Parathyroid adenoma (tissue), 2 donors: ENCODE data around the gene EHD1.

ENCODE experiments used
- H2AFZ ChIP-seq: fragments of 300-600 bp; sonication (generic); one replicate; pipeline ENCODE4 v1.7.0; 2017; ENCODE audit warnings: antibody characterized with exemption, mild to moderate bottlenecking
- H3K27ac ChIP-seq: fragments of 300-600 bp; sonication (generic); one replicate; pipeline ENCODE4 v1.7.0; 2017
- H3K27me3 ChIP-seq: fragments of 300-600 bp; sonication (generic); one replicate; pipeline ENCODE4 v1.7.0; 2017; ENCODE audit warnings: low read length; ENCODE audit not compliant: control insufficient read depth, insufficient read depth
- H3K36me3 ChIP-seq: fragments of 300-600 bp; sonication (generic); one replicate; pipeline ENCODE4 v1.7.0; 2017; ENCODE audit warnings: low read length; ENCODE audit not compliant: control insufficient read depth, insufficient read depth
- H3K4me1 ChIP-seq: fragments of 300-600 bp; sonication (generic); one replicate; pipeline ENCODE4 v1.7.0; 2017; ENCODE audit warnings: control low read depth
- H3K4me2 ChIP-seq: fragments of 300-600 bp; sonication (generic); one replicate; pipeline ENCODE4 v1.7.0; 2017; ENCODE audit warnings: low read length
- H3K4me3 ChIP-seq: fragments of 300-600 bp; sonication (generic); one replicate; pipeline ENCODE4 v1.7.0; 2017; ENCODE audit warnings: low read depth, low read length
- H3K79me2 ChIP-seq: fragments of 300-600 bp; sonication (generic); one replicate; pipeline ENCODE4 v1.7.0; 2017; ENCODE audit warnings: control low read depth
- H3K9ac ChIP-seq: fragments of 300-600 bp; sonication (generic); one replicate; pipeline ENCODE4 v1.7.0; 2017; ENCODE audit warnings: mild to moderate bottlenecking
- H3K9me3 ChIP-seq: fragments of 300-600 bp; sonication (generic); one replicate; pipeline ENCODE4 v1.7.0; 2017; ENCODE audit warnings: low read length; ENCODE audit not compliant: control insufficient read depth
- TF ChIP-seq, protein P1 (sequence below): fragments of 300-600 bp; sonication (generic); IDR thresholded peaks from one replicate; pipeline ENCODE4 v1.7.0; 2017; ENCODE audit warnings: antibody characterized with exemption, mild to moderate bottlenecking
- donor health status: primary hyperparathyroidism.

The EHD1 gene

DNA sequence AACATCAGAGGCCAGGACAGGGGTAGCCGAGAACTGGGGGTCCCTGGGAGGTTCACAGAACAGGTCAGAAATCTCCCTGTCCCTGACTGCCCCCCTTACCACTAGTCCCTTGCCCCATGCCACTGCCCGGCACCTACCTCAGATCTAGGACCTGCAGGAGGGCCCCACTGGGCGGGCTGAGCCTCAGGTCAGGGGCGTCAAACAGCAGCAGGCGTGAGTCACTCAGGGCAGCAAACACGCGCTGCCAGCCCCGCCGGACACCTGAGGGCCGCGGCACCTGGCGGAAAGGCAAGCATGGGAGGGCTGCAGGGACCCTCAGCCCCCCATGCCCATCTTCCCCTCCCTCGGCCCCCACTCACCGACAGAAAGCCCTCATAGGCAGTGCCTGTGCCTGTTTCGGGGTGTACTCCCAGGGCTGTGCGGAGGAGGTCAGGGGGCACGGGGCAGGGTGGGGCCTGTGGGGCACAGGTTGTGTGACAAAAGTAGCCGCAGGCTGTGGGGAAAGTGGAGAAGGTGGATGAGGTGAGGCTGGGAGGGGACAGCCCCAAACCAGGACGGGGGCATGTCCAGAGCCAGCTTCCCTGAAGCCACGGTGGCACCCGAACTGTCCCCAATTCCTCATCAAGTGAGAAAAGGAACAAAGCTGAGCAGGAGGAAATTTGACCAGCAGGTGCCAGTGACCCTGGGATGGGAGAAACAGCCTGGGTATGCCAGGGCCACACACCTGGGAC, 45.8 kb downstream of the EHD1 start:
- Histone ChIP-seq H2AFZ (no peak overlapping the region), H3K27me3 (no peaks in the 10 kb centered on the region), H3K9ac (no peak overlapping the region), H3K9me3 (no peaks in the 10 kb centered on the region), H3K4me3 (no peak overlapping the region), H3K27ac (no peak overlapping the region), H3K79me2 (no peaks in the 10 kb centered on the region), H3K4me1 (no peaks in the 10 kb centered on the region), H3K36me3 (no peaks in the 10 kb centered on the region), H3K4me2 (no peak overlapping the region)
- TF ChIP-seq, protein P1, sequence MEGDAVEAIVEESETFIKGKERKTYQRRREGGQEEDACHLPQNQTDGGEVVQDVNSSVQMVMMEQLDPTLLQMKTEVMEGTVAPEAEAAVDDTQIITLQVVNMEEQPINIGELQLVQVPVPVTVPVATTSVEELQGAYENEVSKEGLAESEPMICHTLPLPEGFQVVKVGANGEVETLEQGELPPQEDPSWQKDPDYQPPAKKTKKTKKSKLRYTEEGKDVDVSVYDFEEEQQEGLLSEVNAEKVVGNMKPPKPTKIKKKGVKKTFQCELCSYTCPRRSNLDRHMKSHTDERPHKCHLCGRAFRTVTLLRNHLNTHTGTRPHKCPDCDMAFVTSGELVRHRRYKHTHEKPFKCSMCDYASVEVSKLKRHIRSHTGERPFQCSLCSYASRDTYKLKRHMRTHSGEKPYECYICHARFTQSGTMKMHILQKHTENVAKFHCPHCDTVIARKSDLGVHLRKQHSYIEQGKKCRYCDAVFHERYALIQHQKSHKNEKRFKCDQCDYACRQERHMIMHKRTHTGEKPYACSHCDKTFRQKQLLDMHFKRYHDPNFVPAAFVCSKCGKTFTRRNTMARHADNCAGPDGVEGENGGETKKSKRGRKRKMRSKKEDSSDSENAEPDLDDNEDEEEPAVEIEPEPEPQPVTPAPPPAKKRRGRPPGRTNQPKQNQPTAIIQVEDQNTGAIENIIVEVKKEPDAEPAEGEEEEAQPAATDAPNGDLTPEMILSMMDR = no peak

DNA sequence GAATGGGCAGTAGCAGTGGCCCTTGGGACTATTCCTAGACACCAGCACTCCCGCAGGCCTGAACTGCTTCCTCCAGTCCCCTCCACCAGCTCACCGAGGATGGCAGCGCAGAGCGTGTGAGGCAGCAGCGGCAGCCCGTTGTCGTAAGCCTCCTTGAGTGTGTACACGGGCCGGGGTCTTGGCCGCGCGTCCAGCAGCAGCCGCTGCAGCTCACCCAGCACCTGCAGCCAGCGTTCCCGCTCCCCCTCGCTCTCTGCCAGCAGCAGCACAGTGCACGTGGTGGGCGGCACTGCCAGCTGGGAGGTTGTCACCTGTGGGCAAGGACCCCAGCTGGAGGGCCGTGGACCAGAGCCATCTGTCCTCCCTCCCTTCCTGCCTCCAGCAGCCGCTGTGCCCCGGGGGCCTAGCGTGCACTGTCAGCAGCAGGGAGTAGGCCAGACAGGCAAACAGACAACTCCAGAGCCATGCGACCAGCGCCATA, 47.0 kb downstream of the EHD1 start:
- Histone ChIP-seq H3K27ac (no peak overlapping the region), H3K27me3 (no peaks in the 10 kb centered on the region), H3K4me1 (no peaks in the 10 kb centered on the region), H3K9ac (no peak overlapping the region), H3K36me3 (no peaks in the 10 kb centered on the region), H2AFZ (no peak overlapping the region), H3K4me3 (no peak overlapping the region), H3K79me2 (no peaks in the 10 kb centered on the region), H3K4me2 (no peak overlapping the region), H3K9me3 (no peaks in the 10 kb centered on the region)
- TF ChIP-seq, protein P1 = no peak

DNA sequence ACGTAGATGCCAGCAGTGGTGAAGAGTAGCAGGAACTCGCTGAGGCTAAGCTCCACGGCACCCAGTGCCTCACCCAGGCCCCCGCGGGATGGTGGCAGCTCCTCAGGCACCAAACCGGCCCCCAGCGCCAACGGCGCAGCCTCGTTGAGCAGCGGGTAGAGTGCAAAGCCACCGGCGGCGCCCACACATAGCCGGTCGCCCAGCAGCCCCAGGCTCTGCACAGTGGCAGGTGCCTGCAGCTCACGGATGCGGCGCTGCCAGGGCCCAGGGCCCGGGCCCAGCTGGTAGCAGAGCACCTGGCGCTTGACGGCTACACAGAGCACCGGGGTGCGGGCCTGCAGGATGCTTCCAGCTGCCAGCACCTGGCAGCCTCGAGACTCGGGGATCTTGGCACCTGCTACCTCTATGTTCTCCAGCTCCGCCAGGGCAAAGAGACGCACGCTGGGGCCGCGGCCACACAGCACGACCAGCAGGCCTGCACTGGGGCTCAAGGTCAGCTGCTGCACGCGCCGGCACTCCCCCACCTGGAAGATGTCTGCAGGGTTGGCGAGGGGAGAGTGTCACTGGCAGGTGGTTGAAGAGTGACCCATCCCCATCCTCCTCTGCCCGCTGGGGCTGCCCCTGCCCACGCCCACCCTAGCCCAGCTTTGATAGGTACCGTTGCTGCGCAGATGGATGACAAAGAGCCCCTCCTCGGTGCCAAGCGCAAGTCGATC, 48.7 kb downstream of the EHD1 start:
- no peak overlapping the region for H3K4me3 ChIP-seq
- no peaks in the 10 kb centered on the region for H3K27me3 ChIP-seq
- H3K79me2 ChIP-seq = no peaks in the 10 kb centered on the region
- H3K9ac ChIP-seq = no peak overlapping the region
- no peaks in the 10 kb centered on the region for H3K9me3 ChIP-seq
- no peaks in the 10 kb centered on the region for H3K36me3 ChIP-seq
- no peak overlapping the region for H3K4me2 ChIP-seq
- TF ChIP-seq, protein P1 = no peak
- no peaks in the 10 kb centered on the region for H3K4me1 ChIP-seq
- no peak overlapping the region for H2AFZ ChIP-seq
- H3K27ac ChIP-seq = no peak overlapping the region

DNA sequence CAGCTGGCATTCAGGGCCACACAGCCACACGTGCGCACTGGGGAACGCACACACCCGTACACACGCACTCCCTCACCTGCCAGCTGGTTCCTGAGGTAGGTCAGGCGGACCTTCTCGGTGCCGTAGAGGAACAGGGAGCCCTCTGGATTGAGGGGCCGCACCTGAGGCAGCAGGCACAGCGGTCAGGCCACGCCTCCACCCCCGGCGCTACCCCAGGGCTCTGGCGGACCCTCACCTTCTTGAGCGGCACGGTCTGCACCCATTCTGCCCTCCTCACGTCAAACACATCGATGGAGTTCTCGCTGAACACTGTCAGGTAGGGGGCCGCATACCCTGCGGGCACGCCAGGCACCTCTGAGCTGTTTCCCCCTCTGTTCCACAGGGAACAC, 51.0 kb downstream of the EHD1 start:
- H3K4me2 ChIP-seq = no peak overlapping the region
- H3K27ac ChIP-seq = no peak overlapping the region
- H3K9ac ChIP-seq = no peak overlapping the region
- no peak overlapping the region for H2AFZ ChIP-seq
- no peak overlapping the region for H3K4me3 ChIP-seq
- H3K27me3 ChIP-seq = no peaks in the 10 kb centered on the region
- H3K4me1 ChIP-seq = no peaks in the 10 kb centered on the region
- H3K79me2 ChIP-seq = no peaks in the 10 kb centered on the region
- no peaks in the 10 kb centered on the region for H3K9me3 ChIP-seq
- TF ChIP-seq, protein P1 = no peak
- H3K36me3 ChIP-seq = no peaks in the 10 kb centered on the region
